Measurements from ENCODE around the gene MRTFB.

MRTFB gene

DNA sequence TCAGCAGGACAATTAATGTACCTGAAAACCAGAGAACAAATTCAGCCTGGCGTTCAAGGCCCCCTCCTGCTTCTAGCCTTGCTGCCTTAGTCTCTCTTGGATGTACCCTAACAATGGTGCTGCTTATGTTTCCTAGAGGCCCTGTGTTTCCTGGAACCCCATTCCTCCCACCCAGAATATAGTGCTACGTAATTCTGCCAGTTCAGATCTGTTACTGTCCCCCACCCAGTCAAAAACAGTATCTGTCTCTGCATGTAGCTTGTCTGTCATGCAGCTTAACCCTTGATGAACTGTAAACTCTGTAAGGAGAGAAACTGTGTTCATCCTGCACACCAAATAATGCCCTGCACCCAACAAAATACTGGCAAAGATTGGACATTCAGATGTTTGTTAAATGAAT, 6.8 kb downstream of the MRTFB start:
- DNase-seq (ENCODE audit: low read depth) = no peak
- no peak overlapping the region for H3K4me3 ChIP-seq (ENCODE audit: low read depth, low read length)
- TF ChIP-seq, protein P1, sequence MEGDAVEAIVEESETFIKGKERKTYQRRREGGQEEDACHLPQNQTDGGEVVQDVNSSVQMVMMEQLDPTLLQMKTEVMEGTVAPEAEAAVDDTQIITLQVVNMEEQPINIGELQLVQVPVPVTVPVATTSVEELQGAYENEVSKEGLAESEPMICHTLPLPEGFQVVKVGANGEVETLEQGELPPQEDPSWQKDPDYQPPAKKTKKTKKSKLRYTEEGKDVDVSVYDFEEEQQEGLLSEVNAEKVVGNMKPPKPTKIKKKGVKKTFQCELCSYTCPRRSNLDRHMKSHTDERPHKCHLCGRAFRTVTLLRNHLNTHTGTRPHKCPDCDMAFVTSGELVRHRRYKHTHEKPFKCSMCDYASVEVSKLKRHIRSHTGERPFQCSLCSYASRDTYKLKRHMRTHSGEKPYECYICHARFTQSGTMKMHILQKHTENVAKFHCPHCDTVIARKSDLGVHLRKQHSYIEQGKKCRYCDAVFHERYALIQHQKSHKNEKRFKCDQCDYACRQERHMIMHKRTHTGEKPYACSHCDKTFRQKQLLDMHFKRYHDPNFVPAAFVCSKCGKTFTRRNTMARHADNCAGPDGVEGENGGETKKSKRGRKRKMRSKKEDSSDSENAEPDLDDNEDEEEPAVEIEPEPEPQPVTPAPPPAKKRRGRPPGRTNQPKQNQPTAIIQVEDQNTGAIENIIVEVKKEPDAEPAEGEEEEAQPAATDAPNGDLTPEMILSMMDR (IDR thresholded peaks at IDR 0.05; ENCODE audit: low read depth, low read length, missing control alignments) = no peak

DNA sequence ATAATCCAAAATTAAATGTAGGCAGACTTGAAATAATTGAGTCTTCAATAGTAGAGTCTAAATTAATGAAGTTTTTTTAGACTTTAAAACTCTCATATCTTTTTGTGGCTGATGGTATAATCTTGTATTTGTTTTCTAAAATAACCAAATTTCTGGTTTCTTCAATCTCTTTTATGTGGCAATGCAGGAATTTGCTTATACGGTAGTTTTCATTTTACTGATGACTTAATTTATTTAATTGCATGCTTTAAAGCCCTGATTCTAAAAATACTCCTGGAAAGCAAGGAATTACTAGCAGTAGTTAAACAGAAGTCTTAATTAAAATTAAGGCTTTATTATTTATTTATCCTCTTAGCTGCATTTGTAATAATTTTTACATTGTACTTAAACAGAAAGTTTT, 15.4 kb downstream of the MRTFB start:
- no peak for DNase-seq (ENCODE audit: low read depth)
- no peak overlapping the region for H3K4me3 ChIP-seq (ENCODE audit: low read depth, low read length)
- TF ChIP-seq, protein P1 (IDR thresholded peaks at IDR 0.05; ENCODE audit: low read depth, low read length, missing control alignments) = no peak

DNA sequence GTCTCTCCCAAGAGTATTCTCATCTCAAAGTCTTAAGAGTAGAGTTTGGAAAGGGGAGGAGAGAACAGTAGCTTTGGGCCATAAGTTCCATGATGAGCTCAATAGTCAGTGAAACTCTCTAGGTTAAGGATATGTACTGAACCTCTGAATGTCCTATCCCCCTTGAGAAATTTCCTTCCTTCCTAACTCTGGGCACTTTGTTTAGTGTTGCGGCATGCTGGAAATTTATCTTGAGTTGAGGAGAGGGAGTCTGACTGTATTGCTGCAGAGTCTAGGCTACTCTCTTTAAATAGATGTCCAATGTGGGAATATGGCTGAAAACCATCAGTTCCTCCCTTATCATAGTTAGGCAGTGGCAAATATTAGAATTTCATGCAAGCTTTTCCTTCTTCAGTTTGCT, 16.1 kb downstream of the MRTFB start:
- no peak for DNase-seq (ENCODE audit: low read depth)
- no peak overlapping the region for H3K4me3 ChIP-seq (ENCODE audit: low read depth, low read length)
- TF ChIP-seq, protein P1 (IDR thresholded peaks at IDR 0.05; ENCODE audit: low read depth, low read length, missing control alignments) = no peak

DNA sequence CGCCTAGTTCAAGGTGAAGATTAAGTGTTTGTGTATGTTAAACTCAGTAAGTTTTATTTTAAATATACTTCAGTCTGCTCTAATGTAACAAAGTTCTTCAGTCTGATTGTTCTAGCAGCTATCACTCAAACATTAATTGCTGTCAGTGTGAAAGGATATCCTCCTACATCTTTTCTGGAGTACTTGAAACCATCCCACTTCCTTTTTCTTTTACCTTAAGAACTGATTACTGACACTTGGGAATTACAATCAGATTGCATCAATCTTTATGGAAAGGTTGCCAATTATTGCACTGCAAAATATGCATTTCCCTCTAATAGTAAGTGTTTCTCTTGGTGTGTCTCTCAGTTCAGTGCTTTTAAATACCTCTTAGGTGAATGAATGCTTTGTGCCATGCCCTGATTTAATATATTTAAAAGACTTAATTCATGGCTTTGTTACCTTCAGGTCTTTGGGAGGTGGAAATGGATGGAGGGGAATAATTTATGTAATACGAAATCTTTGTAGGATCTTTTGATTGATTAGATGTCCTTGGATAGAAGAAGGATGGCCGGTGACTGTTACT, 16.6 kb downstream of the MRTFB start:
- DNase-seq (ENCODE audit: low read depth) = no peak
- no peak overlapping the region for H3K4me3 ChIP-seq (ENCODE audit: low read depth, low read length)
- TF ChIP-seq, protein P1 (IDR thresholded peaks at IDR 0.05; ENCODE audit: low read depth, low read length, missing control alignments) = no peak

DNA sequence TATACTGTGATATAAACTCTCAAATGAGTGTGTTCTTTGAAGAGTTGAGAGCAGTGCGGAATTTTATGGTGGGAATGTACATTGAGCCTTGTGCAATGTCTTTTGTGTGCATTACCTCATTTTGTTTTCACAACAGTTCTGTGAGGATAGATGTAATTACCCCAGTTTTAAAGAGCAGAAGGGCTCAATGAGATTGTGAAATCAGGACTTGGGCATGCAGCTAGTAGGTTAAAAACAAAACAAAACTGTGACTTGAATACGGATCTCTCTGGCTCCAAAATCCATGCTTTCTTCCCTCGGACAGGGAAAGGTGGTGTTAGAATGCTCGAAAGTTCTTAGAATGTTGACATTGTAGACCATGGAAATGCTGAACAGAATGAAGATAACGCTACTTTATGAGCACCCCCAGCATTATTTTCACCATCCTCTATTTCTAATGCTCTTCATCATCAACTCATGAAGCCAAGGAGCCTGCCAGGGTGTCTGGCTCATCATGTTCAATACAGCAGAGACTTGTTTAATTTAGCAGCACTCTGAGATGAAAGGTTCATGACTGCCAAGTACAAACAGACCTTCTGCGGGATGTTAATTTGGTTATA, 17.1 kb downstream of the MRTFB start:
- no peak for DNase-seq (ENCODE audit: low read depth)
- TF ChIP-seq, protein P1 (IDR thresholded peaks at IDR 0.05; ENCODE audit: low read depth, low read length, missing control alignments) = no peak
- no peak overlapping the region for H3K4me3 ChIP-seq (ENCODE audit: low read depth, low read length)

DNA sequence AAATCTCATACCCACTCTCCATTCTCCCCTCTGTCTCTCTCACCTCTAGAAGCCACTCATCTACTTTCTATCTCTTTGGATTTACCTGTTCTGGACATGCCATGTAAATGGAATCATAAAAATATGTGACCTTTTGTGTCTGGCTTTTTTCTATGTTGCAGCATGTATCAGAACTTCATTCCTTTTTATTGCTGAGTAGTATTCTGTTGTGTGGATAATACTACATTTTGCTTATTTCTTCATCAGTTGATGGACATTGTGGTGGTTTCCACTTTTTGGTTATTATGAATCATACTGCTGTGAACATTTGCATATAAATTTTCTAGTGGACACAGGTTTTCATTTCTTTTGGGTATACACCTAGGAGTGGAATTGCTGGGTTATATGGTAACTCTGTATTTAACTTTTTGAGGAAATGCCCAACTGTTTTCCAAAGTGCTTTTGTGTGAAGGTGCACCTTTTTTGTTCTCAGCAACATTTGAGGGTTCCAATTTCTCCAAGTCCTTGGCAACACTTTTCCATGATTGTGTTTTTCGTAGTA, 18.2 kb downstream of the MRTFB start:
- TF ChIP-seq, protein P1 (IDR thresholded peaks at IDR 0.05; ENCODE audit: low read depth, low read length, missing control alignments) = no peak
- H3K4me3 ChIP-seq (ENCODE audit: low read depth, low read length) = no peak overlapping the region
- DNase-seq (ENCODE audit: low read depth) = no peak

DNA sequence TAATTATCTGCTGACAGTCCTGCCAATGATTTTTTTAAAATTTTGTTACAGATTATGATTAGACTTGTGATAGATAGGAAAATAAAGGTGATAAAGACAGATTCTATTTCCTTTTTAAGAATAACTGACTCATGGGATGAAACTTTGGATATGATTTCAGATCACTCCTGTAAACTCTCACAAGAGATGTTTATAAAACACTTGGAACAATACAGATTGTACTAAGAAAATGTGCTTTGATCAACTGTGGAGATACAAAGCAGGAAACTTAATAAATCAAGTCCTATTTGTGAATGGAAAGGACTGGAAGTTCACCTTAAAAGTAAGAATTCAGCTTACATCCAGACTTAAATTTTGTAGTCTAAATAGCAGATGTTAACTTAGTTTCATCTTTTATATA, 21.4 kb downstream of the MRTFB start:
- no peak overlapping the region for H3K4me3 ChIP-seq (ENCODE audit: low read depth, low read length)
- TF ChIP-seq, protein P1 (IDR thresholded peaks at IDR 0.05; ENCODE audit: low read depth, low read length, missing control alignments) = no peak
- DNase-seq (ENCODE audit: low read depth) = no peak
